GM21423 (cell line): ENCODE measurements around the gene CDON.
A peak's percentile ranks its signal among the peaks of the same experiment; 100 is the strongest.

Source experiments
- ATAC-seq: cut with Tn5 transposase; IDR thresholded peaks from one replicate; pipeline ENCODE4 v1.9.1; 2021; ENCODE audit warnings: mild to moderate bottlenecking, moderate library complexity; ENCODE audit not compliant: unreplicated experiment

Gene CDON, protein sequence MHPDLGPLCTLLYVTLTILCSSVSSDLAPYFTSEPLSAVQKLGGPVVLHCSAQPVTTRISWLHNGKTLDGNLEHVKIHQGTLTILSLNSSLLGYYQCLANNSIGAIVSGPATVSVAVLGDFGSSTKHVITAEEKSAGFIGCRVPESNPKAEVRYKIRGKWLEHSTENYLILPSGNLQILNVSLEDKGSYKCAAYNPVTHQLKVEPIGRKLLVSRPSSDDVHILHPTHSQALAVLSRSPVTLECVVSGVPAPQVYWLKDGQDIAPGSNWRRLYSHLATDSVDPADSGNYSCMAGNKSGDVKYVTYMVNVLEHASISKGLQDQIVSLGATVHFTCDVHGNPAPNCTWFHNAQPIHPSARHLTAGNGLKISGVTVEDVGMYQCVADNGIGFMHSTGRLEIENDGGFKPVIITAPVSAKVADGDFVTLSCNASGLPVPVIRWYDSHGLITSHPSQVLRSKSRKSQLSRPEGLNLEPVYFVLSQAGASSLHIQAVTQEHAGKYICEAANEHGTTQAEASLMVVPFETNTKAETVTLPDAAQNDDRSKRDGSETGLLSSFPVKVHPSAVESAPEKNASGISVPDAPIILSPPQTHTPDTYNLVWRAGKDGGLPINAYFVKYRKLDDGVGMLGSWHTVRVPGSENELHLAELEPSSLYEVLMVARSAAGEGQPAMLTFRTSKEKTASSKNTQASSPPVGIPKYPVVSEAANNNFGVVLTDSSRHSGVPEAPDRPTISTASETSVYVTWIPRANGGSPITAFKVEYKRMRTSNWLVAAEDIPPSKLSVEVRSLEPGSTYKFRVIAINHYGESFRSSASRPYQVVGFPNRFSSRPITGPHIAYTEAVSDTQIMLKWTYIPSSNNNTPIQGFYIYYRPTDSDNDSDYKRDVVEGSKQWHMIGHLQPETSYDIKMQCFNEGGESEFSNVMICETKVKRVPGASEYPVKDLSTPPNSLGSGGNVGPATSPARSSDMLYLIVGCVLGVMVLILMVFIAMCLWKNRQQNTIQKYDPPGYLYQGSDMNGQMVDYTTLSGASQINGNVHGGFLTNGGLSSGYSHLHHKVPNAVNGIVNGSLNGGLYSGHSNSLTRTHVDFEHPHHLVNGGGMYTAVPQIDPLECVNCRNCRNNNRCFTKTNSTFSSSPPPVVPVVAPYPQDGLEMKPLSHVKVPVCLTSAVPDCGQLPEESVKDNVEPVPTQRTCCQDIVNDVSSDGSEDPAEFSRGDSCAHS (N-terminal part only)

DNA sequence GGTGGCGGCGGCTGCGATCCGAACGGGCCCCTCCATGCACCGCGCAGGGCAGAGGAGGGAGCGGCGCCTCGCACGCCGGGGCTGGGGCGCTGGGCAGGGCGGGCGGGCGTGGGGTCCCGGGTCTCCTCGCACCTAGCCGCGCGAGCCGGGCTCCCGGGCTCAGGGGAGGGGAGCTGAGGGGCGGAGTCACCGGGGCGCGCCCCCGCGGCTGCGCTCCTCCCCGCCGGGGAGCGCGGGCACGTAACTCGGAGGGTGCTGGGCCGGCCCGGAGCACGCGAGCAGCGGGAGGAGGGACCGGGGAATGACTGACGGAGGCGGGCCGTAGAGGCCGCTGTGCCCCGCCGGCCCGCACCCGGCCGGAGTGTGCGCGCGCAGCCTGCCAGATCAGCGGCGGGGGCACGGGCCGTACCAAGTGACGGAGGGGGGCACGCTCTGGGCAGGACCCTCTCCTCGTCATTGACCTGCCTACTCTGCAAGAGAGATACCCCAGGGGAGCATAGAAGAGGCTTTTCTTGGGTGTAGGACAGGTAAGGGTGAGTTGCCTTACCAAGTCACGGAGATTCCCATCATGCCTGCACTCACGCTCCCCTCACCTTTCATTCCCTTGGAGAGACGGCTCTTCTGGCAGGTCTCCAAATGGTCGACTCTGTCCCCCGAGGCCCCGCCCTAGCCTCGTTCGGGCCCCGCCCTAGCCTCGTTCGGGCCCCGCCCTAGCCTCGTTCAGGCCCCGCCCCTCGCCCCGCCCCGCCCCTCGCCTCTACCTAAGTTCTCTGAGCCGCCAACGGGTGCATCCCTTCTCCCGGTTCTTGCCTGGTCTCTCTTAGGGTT is at the start of gene CDON:
Gene CDON, minus strand, starts transcription at position 188 of the 828 bp plus-strand sequence. CDS start 39,390 bp downstream, outside the sequence.
- peak; percentile 97 for ATAC-seq

DNA sequence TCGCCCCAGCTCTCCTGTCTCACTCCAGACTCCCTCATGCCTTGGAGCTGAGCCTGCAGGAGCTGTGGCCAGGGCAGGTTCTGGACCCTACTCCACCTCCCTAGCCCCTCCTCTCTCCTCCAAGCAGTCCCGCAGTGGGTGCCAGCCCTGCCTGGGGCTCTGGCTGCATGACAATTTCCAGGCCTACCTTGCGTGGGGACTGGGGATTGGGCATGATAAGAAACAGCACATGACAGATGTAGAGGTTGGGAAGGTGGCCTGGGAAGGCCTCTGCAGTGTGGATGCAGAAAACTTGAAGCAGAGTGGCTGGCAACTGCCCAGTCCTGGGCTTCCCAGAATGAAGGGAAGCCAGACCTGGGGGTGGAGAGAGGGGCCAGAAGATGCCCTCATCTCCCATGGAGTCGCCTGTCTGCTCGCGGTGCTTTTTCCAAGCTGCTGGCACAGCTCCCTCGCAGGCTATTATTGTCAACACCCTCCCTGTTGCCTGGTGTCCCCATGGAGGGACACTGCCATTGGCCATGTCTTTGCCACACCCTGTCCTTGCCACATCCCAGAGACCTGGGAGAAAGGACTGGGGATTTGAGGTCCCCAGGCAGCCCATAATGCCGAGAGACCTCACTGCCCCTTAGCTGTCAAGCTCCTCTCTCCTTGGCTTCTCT is 48.9 kb upstream of the CDON start:
- no peak for ATAC-seq

DNA sequence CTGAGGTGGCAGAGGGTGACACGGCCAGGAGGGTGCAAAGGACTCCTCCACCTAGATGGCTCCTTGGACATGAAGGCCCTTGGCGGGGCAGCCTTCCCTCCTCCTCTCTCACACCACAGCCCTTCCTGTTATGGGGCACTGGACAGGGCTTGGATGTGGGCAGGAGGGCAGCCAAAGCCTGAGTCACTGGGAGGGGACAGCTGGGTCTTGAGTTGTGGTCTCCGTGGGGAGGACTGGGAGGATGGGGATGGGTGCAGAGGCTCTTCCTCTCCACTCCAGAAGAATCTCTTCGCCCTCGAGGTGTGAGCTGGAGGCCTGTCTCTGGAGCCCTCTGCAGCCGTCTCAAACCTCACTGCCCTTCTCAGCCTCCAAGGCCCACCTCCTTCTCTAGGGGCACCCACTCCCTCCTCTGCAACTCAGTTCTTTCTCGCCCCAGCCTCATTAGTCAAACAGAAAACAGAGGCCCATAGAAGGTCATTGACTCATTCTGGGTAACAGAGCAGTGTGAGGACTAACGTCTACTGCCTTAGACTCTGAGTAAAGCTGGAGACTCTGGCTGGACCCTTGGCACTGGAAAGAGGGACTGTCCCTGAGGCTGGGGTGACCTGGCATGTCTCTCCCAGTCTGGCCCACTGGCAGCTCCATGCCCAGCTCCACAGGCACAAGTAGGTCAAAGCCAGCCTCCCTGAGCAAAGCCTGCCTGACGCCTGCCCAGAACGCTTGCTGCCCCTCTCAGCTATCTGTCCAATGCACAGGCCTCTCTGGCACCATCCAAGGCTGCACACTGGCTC is 47.5 kb upstream of the CDON start:
- ATAC-seq: no peak

DNA sequence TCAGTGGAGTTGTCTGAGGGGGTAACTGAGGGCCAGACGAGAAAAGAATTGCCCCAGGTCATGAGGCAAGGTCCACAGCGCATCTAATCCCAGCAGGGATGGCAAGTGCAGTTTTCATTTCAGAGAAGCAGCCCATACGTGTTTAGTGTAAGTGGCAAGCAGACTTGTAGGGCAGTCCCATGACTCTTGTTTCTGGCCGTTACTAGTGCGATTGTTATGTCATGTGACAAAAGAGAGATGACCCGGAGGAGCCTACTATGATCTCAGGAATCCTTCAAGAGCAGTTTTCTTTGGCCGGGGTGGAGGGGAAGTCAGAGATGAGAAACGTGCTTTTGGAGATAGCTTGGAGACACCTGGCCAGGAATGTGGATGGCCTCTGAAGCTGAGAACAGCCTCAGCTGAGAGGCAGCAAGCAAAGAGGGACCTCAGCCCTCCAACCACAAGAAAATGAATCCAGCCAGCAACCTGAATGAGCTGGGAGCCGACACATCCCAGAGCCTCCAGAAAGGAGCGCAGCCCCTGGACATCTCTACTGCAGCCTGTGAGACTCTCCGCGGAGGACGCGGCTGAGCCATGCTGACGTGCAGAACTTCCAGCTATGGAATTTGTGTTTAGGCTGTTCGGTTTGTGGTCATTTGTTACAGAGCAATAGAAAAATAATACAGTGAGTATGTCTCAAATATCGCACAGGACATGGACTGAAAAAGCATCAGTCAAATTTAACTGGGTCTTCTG is 44.1 kb upstream of the CDON start:
- ATAC-seq: no peak

DNA sequence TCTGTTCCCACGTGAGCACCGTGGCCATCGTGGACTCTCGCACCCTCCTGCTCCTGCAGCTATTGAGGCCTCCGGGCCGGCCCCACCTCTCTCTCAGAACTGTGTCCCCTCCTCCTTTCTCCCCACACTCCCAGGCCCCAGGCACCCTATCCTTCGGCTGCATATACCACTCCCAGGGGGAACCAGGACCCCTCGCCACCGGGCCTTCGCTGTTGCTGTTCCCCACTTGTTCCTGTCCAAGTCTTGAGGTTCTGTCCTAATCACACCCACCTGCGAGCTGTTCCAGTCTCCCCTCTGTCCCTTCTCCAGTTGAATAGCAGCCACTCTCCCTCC is 43.0 kb upstream of the CDON start:
- ATAC-seq: no peak

DNA sequence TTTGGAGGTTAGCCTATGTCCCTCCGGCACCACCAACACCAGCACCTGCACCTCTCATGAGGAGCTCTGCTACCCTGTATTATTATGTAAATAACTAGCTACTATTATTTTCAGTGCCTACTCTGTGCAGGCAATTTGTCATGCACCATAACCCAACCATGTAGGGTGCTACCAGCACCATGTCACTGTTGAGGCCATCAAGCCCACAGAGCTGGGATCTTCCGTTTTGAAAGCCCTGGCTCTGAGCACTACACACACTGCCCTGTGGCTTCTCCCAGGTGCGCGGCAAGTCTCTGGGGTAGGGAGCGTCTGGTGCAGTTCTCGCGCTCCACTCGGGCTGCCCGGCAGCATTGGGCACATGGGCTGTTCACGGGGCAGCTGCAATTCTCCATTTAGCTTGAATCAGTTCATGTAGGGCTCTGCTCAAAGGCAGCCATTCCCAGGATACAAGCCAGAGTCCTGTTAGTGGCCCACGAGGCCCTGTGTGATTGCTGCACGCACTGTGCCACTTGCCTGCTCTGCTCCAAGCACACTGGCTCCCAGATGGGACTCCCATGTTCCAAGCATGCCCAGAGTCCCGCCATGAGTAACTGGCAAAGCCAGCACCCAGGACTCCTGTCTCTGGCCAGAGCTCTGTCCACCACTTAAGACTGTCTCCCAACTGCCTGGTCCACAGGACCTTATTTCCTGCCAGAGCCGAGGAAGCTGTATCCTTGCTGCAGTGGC is 42.5 kb upstream of the CDON start:
- ATAC-seq: no peak

DNA sequence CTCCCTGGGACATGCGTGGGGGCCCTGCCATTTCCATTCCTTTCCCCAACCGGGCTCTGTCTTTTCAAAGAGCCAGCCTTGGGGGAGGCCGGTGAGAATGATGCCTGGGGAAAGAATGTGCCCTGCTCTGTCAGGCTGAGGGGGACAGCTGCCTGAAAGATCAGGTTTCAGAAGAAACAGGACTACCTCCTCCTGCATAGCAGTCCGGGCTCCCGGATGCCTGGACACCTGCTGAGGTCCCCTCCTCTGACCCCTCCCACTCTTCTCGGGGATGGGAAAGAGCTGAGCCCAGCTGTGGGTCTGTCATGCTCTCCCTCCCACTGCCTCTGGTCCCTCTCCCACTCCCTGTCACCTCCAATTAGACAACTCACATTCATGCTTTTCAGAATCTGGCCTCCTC is 41.8 kb upstream of the CDON start:
- no peak for ATAC-seq

DNA sequence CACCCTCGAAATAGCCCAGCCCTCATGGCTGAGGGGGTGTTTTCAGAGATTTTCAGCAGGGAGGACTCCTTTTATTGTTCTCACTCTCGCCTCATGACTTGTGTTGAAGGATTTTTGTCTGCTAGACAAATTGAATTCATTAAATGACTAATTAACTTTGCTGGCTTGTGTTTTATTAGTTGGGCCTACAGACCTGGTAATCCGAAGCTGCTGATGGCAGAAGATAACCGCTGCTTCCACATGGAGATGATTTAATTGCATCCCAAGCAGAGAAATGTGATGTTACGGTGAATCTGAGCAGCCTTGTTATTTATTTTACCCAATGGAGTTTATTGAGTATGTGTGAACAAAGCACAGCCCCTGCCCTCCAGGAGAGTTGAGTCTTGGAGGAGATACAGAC is 40.5 kb upstream of the CDON start:
- ATAC-seq: no peak

DNA sequence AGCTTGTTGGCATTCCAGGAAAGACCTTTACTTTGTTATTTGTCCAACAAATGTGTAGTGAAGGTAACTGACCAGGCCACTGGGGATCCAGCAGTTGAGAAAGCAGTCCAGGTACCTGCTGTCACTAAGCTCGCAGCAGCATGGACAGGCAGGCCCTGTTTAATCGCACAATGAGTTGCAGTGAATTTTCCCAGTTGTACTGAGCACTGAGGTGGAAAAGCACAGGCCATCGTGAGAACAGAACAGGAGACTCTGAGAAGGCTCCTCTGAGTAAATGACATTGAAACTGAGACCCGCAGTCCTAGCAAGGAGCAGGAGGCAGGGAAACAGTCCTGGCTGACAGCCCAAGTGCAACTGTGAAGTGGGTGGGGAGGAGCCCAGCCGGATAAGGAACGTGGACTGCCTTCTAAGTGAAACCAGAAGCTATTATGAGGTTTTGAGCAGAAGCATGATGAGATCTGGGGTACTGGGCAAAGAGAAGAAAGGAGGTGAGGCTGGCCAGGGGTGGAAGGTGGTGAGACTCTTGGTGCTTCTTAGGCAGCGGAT is 39.8 kb upstream of the CDON start:
- ATAC-seq: no peak

DNA sequence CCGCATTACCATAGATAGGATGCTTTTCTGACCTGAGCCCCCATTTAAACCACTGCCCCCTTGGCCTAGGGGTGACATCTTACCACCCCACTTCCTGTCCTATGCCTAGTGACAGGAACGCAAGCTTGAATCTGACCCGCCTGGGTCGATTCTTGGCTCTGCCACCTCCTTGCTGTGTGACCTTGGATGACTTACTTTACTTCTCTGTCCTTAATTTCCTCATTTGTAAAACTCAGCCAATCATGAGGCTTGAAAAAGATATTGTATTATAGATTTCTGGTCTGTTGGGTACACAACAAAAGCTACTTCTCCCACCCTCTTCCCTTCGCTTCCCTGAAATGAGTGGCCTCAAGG is 39.2 kb upstream of the CDON start:
- ATAC-seq: no peak

DNA sequence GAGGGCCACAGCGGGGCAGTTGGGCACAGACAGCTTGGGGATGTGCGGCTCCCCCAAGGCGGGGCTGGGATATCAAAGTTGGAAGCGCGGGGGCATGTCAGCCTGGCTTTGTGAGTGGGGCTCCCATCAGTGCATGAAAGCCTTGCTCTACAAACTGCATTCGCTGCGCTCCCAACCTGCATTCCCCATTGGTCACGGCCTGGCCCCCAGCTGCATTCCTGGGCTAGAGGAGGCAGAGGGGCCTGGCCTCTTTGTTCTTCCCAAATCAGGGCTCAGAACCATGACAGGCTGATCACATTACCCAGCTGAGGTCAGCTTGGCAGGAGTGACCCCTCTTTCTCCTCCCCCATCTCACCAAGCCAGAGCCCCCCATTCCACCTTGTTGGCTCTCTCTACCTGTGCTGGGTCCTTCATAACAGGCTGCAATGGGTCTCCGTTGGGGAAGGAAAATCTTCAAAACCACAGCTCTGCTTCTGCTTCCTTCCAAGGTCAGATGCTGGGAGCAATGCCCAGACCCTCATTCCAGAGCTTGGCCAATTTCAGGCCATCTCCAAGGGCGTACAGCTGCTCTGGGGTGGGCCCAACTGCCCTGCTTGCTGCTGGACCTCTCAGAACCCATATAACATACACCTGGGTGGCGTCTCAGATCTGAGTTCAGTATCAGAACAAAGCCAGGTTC is 38.7 kb upstream of the CDON start:
- no peak for ATAC-seq

DNA sequence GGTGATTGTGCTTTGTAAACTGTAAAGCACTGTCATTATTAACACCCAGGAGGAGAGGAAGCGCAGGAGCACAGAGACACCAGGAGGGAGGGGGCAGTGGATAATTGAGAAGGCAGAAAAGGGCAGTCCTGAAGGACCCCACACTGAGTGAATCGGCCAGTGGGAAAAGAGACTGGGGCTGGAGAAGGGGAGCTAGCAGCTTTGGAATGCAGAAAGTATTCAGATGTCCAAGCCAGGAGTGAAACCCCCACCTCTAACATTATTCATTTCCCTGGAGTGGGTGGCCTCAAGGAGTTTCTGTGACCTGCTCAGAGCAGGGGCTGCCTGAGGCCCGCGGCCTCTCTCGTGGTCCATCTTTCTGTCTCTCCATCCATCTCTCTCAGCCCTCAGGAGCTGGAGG is 38.0 kb upstream of the CDON start:
- no peak for ATAC-seq

DNA sequence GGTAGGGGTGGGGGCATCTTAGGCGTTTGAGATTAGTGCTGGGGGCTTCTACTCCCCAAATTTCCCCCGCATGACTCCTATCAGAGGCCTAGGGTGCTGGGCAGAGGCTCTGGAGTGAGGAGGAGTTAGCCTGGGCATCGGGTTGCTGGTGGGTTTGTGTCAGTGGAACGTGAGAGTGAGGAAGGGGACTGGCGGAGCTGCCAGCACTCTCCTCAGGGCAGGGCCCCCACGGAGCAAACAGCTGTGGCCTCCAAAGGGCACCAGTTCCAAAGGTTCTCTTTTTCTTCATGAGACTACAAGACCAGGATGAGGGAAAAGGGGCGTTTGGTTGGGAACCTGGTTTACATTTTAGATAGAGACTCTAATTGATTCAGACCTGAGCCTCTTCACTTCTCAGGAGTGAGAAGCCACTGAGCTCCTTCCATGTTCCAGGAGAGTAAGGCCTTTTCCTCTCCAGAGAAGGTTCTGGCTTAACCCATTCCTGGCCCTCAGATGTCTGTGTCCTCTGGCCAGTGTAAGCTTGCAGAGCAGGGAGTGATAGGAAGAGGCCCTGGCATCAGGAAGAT is 35.6 kb upstream of the CDON start:
- no peak for ATAC-seq

DNA sequence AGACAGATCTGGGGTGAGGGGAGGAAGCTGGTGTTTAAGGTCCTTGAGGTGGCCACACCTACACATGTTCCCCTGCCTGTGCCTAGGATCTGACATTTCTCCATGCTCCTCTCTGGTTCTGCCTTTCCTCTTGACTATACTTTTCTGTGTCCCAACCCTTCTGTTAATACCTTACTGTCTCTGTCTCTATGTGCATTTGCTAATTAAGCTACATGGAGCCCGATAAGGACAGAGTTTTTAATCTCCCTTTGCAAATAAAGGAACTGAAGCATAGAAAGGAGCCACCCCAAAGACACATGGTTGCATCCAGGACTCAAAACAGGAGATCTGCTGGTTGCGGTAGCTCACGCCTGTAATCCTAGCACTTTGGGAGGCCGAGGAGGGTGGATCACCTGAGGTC is 33.1 kb upstream of the CDON start:
- ATAC-seq: no peak

DNA sequence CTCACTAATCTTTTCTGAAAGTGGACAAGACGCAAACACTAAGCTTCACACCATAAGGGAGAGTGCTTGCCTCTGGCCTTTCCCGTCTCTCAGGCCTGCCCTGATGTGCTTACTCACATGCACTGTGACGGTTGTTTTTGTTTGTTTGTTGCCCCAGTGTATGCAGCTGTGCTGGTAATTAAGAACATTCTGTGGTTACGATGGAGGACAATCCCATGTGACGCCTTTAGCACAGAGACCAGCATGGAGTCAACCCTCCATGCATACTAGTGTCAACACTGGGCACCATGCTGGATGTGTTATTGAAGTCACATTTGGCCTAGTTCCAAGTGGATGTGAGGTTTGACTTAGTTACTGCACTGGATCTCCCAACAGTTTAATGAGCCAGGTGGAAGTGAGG is 27.8 kb upstream of the CDON start:
- ATAC-seq: no peak

DNA sequence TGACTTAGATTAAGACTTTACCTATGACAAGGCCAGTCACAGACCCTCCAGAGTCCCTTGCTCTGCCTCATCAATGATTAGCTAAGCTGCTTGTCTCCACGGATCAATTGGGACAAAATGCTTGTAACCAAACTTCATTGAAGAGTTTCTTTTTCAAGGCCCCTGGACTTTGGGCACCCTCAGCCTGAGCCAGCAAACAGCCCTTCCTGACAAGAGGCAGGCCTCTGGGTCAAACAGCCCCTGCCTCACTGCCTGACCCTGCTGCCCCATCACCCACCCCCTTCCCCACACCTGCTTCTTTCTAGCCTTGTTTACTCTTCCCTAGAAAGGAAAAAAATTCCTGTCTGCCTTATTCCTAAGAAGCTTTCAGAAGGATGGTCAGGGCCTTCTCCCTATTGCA is 26.3 kb upstream of the CDON start:
- ATAC-seq: no peak

DNA sequence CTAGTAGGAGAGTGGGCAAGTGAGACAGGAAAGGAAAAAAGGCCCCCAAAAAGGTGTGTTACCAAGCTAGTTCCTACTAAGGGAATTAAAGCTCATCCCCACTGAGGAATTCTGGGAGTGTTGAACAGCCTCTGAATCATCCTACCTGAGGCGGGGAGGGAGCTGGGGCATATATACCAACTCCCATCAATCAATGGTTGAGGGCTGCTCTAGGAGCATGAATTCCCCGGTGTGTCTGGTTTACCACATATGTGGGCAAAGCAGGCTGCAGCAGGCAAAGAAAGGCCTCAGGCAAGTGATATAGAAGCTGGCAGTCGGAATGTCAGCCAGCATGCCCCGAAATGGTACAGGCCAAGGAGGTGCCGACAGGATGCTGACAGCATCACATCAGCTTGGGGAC is 23.6 kb upstream of the CDON start:
- no peak for ATAC-seq
